Activated CD4-positive, alpha-beta T cell treated with anti-CD3 and anti-CD28 coated beads for 24 hours (primary cell): Measurements from ENCODE around the gene MCUB.
"Not testable (repeated sequence)": the region's sequence is repeated elsewhere in the genome, so short reads cannot be mapped to it uniquely, and the experiment has no call there.

ENCODE experiments used
- DNase-seq, 2 donors: peaks; one replicate each; pipeline ENCODE4 v3.0.0-alpha.2; 2020; ENCODE audit warnings: low read depth in 2 of 2

MCUB gene

GRCh38 chr4:109559983-109560686 lies at the start of gene MCUB:
TSS of gene MCUB (plus strand) at chr4:109560246. CDS start at chr4:109560338, 92 bp downstream.
- DNase-seq, result peak; percentile 83 to 84

GRCh38 chr4:109510687-109511086 lies 49.4 kb upstream of the MCUB start:
- no peak for DNase-seq

- no peak for DNase-seq
These were observed 48.6 kb upstream of the MCUB start for GRCh38 chr4:109511414-109511813.

GRCh38 chr4:109513368-109513767 lies 46.7 kb upstream of the MCUB start:
- not testable (repeated sequence) for DNase-seq

- no peak for DNase-seq
These were observed 27.9 kb upstream of the MCUB start for GRCh38 chr4:109532182-109532581.

GRCh38 chr4:109545401-109545800 lies 14.6 kb upstream of the MCUB start:
- DNase-seq, result no peak

- no peak for DNase-seq
These were observed 12.7 kb upstream of the MCUB start for GRCh38 chr4:109547394-109547793.

GRCh38 chr4:109548655-109549054 lies 11.4 kb upstream of the MCUB start:
- no peak for DNase-seq

- DNase-seq, result no peak
These were observed 7.8 kb upstream of the MCUB start for GRCh38 chr4:109552237-109552636.

GRCh38 chr4:109553130-109553529 lies 6.9 kb upstream of the MCUB start:
- no peak for DNase-seq

- no peak for DNase-seq
These were observed 5.1 kb upstream of the MCUB start for GRCh38 chr4:109554971-109555370.

GRCh38 chr4:109557433-109557832 lies 2.6 kb upstream of the MCUB start:
- DNase-seq, result no peak

- not testable (repeated sequence) for DNase-seq
These were observed 2.0 kb upstream of the MCUB start for GRCh38 chr4:109558095-109558494.

GRCh38 chr4:109559625-109559982 lies 442 bp upstream of the MCUB start:
- peak in 1 of 2 donors; percentile 14 for DNase-seq

GRCh38 chr4:109560687-109561461 lies 828 bp downstream of the MCUB start:
- peak; percentile 35 to 38 for DNase-seq

- DNase-seq, result no peak
These were observed 2.6 kb downstream of the MCUB start for GRCh38 chr4:109562457-109563239.

GRCh38 chr4:109571494-109571893 lies 11.4 kb downstream of the MCUB start:
- no peak for DNase-seq

- DNase-seq, result no peak
These were observed 12.1 kb downstream of the MCUB start for GRCh38 chr4:109572154-109572553.

GRCh38 chr4:109574443-109574850 lies 14.4 kb downstream of the MCUB start:
- no peak for DNase-seq

GRCh38 chr4:109574931-109575804 lies 15.1 kb downstream of the MCUB start:
- no peak for DNase-seq

- DNase-seq, result no peak
These were observed 16.4 kb downstream of the MCUB start for GRCh38 chr4:109576462-109576861.
